ENCODE results near the gene BNC2.
"Not testable (repeated sequence)": the region's sequence is repeated elsewhere in the genome, so short reads cannot be mapped to it uniquely, and the experiment has no call there.

Gene BNC2

DNA sequence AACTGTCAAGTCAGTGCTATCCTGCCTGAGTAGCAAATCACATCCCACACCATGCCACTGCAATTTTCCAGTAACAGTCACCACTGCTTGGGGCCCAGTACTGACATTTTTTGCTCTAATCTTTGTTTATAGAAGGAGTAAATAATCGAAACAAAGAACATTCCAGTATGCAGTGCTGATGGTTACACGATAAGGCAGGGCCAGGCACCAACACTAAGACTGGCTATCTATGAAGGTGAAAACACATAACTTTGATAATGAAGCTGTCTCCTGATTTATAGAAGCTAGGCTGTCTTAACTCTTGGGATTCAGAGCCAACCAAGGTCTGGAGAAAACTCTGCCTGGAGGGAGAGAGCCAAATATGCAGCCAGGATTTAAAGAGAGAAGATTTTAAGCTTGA is 365.3 kb downstream of the BNC2 start:
- DNase-seq (ENCODE audit: low read depth in 3 of 3), result no peak

DNA sequence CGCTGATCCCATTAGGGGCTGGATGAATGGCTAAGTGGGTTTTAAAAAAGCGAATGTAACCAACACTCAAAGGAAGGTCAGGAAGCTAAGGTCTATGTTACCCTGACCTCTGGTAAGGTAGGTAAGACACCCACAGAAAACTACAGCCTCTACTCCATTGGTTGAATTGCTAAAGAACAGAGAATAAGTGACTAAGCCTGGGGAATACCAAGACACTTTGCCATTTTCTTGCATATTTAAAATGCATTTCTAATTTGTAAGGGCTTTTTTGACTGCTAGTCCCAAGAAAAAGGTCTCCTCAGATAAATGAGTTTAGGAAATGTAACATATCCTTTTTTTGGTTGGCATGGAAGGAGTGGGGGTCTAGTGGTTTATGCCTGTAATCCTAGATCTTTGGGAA is 368.7 kb downstream of the BNC2 start:
- DNase-seq (ENCODE audit: low read depth in 3 of 3), result no peak

DNA sequence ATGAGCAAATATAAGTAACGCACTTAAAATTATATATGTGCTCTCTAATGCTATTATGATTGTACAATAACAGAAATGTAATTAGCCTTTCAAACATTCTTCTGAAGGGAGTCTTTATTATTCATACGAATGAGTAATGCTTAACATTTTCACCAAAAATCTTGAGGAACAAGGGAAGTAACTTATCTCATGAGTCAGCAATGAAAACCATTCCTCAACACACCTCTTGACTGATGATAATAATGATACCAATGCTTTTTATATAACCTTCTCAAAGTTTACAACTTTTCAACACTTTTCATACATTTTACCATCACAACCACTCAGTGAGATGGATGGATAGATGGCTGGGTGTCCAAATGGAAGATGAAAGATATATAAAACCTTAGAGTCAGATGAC is 369.3 kb downstream of the BNC2 start:
- DNase-seq (ENCODE audit: low read depth in 3 of 3), result no peak

GRCh38 chr9:16500386-16500785 is 370.1 kb downstream of the BNC2 start:
- no peak for DNase-seq (ENCODE audit: low read depth in 3 of 3)

DNA sequence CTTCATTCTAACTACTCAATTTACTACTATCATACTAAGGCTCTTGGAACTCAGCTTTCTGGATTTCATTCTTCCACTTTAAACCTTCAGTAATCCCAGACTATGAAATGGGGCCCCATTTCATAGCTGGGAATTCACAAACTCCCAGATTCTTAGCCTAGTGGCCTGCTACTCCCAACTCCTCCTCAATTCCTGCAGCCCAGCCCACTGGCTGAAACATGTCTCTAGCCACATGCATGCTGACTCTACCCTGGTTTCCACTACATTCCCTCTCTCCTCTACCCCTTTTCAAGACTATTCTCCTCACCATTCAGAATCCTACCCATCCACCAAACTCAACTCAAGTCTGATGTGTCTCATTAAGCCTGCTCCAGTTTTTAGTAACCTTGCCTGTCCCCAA is 370.6 kb downstream of the BNC2 start:
- no peak for DNase-seq (ENCODE audit: low read depth in 3 of 3)

- DNase-seq (ENCODE audit: low read depth in 3 of 3), result no peak
Observed at GRCh38 chr9:16496908-16497307, 373.6 kb downstream of the BNC2 start.

DNA sequence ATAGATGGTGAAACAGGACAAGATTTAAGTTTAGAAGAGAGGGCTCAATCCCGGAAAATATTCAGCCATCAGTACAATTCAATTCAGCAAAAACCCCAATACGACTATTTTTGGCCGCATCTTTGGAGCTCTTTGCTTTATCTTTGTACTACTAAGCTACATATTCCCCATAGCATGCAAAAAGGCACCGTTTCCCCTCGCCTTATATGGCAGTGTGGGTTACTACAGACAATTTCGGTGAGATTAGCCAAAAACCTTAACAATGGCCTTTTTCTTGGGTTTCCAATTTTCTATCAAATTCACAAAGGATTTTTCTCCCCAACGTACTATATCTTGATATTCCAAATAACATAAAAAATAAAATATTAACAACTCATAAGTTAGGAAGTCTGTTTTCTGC is 382.6 kb downstream of the BNC2 start:
- no peak for DNase-seq (ENCODE audit: low read depth in 3 of 3)

DNA sequence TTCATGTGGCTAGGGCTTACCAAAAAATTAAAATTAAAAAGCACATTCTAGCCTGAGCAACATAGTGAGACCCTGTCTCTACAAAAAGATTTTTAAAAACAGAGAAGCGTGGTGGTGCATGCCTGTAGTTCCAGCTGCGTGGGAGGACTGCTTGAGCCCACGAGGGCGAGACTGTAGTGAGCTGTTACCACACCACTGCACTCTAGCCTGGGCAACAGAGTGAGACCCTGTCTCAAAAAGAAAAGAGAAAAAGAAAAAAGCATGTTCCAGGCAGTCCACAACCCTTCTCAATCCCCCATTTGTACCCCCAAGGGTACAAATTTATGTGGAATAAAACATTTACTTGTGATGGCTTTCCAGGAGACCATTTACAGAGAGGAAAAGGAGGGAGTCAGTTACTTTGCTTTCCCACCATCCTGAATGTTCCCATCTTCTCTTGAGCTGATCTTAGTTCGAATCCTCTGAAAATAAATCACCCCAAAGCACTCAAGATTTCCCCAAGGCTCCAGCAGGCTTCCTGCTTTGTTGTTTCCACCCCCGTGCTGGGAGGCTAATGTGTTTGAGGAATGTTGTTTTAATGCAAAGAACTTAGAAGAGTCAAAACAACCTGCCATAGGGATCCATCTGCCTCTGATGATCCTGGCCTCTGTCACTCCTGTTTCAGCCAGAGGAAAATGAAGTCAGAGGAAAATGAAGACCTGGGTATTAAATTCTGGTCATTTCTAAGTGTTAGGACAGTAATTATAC is 384.7 kb downstream of the BNC2 start:
- DNase-seq (ENCODE audit: low read depth in 3 of 3), result no peak

- no peak for DNase-seq (ENCODE audit: low read depth in 3 of 3)
Observed at GRCh38 chr9:16485160-16485559, 385.3 kb downstream of the BNC2 start.

- DNase-seq (ENCODE audit: low read depth in 3 of 3), result no peak
Observed at GRCh38 chr9:16484744-16485143, 385.7 kb downstream of the BNC2 start.

DNA sequence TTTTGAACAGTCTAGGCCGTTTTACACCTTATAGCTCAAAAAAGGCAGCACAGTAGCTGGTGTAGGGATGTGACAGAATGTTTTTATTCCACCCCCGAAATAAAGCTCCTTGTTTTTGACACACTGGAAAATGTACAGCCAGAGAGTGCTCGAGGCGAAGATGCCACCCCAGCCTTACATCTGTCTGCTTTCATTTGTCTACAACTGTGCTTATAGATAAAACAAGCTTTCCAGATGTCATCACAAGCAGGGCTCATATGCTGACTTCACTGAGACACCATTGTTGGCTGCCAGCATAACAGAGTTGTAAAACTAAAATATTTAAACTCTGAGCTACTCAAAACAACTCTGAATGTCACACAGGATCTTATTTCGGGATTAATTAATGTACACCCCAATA is 386.3 kb downstream of the BNC2 start:
- no peak for DNase-seq (ENCODE audit: low read depth in 3 of 3)

DNA sequence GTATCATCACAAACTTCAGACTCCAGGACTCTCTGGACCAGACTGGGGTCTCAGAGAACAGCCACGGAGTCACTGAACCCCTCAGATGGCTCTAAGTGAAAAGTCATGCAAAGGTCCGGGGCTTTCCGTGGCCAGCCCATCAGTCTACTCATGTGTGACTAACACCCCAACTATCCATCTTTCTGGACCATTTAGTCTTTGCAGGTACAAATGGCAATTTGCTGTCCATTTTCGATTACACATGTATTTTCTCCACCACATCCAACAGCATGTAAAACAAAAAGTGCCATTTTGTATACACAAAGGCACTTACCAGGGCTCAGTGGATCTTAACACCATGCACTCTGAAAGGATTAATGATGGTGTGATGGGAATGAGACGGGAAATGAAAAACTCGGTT is 387.7 kb downstream of the BNC2 start:
- DNase-seq (ENCODE audit: low read depth in 3 of 3), result no peak

DNA sequence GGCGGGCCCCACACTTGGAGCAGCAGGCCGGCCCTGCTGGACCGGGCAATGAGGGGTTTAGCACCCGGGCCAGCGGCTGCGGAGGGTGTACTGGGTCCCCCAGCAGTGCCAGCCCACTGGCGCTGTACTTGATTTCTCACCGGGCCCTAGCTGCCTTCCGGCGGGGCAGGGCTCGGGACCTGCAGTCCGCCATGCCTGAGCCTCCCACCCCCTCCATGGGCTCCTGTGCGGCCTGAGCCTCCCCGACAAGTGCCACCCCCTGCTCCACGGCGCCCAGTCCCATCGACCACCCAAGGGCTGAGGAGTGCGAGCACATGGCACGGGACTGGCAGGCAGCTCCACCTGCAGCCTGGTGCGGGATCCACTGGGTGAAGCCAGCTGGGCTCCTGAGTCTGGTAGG is 389.9 kb downstream of the BNC2 start:
- not testable (repeated sequence) for DNase-seq (ENCODE audit: low read depth in 3 of 3)

GRCh38 chr9:16475996-16476395 is 394.5 kb downstream of the BNC2 start:
- DNase-seq (ENCODE audit: low read depth in 3 of 3), result no peak

- no peak for DNase-seq (ENCODE audit: low read depth in 3 of 3)
Observed at GRCh38 chr9:16475257-16475656, 395.2 kb downstream of the BNC2 start.

- DNase-seq (ENCODE audit: low read depth in 3 of 3), result no peak
Observed at GRCh38 chr9:16469184-16469583, 401.3 kb downstream of the BNC2 start.

- DNase-seq (ENCODE audit: low read depth in 3 of 3), result no peak
Observed at GRCh38 chr9:16461851-16462250, 408.6 kb downstream of the BNC2 start.

- DNase-seq (ENCODE audit: low read depth in 3 of 3), result no peak
Observed at GRCh38 chr9:16461137-16461840, 409.2 kb downstream of the BNC2 start.

- no peak for DNase-seq (ENCODE audit: low read depth in 3 of 3)
Observed at GRCh38 chr9:16460696-16461095, 409.8 kb downstream of the BNC2 start.

GRCh38 chr9:16459421-16460148 is 410.9 kb downstream of the BNC2 start:
- no peak for DNase-seq (ENCODE audit: low read depth in 3 of 3)

- DNase-seq (ENCODE audit: low read depth in 3 of 3), result no peak
Observed at GRCh38 chr9:16458696-16459420, 411.6 kb downstream of the BNC2 start.

GRCh38 chr9:16455842-16456241 is 414.6 kb downstream of the BNC2 start:
- no peak for DNase-seq (ENCODE audit: low read depth in 3 of 3)
